NCI-H526 (cell line): ENCODE data around the gene UBE2D2.

Source experiments
- DNase-seq, 2 experiments: peaks; one replicate each; lab custom pipeline; 2025; lab: John Stamatoyannopoulos, UW

Gene UBE2D2

GRCh38 chr5:139648205-139649081, 87.3 kb downstream of the UBE2D2 start, which contains the start of gene CXXC5:
CXXC5 (plus strand) TSS chr5:139648349; CDS start chr5:139680524, 32,175 bp downstream.
- DNase-seq = peak; percentile 52 to 94

GRCh38 chr5:139649082-139649991, 88.2 kb downstream of the UBE2D2 start:
- DNase-seq = peak in 1 of 2 experiments; percentile 73

GRCh38 chr5:139650031-139650688, 89.0 kb downstream of the UBE2D2 start:
- peak in 1 of 2 experiments; percentile 64 for DNase-seq

- DNase-seq = no peak
These were observed 89.5 kb downstream of the UBE2D2 start for GRCh38 chr5:139650689-139651042.

GRCh38 chr5:139651043-139651834, 90.1 kb downstream of the UBE2D2 start:
- DNase-seq = peak in 1 of 2 experiments; percentile 57

- peak; percentile 57 to 79 for DNase-seq
These were observed 91.0 kb downstream of the UBE2D2 start for GRCh38 chr5:139651853-139652787.

GRCh38 chr5:139652788-139653241, 91.7 kb downstream of the UBE2D2 start:
- DNase-seq = no peak

GRCh38 chr5:139653616-139654015, 92.5 kb downstream of the UBE2D2 start:
- no peak for DNase-seq

- DNase-seq = no peak
These were observed 93.3 kb downstream of the UBE2D2 start for GRCh38 chr5:139654464-139654863.

GRCh38 chr5:139654871-139655491, 93.8 kb downstream of the UBE2D2 start:
- peak in 1 of 2 experiments; percentile 51 for DNase-seq

- peak in 1 of 2 experiments; percentile 32 for DNase-seq
These were observed 94.7 kb downstream of the UBE2D2 start for GRCh38 chr5:139655727-139656271.

- DNase-seq = no peak
These were observed 96.5 kb downstream of the UBE2D2 start for GRCh38 chr5:139657363-139658321.

- DNase-seq = no peak
These were observed 97.4 kb downstream of the UBE2D2 start for GRCh38 chr5:139658501-139658927.

GRCh38 chr5:139658928-139659667, 98.0 kb downstream of the UBE2D2 start:
- no peak for DNase-seq

GRCh38 chr5:139659695-139660101, 98.6 kb downstream of the UBE2D2 start:
- no peak for DNase-seq

GRCh38 chr5:139660105-139660922, 99.2 kb downstream of the UBE2D2 start:
- peak in 1 of 2 experiments; percentile 44 for DNase-seq
